ENCODE data around the gene NMNAT2. TPM values are rescaled to one million over a fixed set of nuclear protein-coding genes. Genes with fewer than 3 reads are reported as not detected.

NMNAT2 gene
- under 1 TPM; 0.05 to 0.14 TPM for total RNA-seq

GRCh38 chr1:183417772-183418491, at the start of gene NMNAT2:
NMNAT2 (minus strand) TSS chr1:183418380; CDS start chr1:183418267, 113 bp downstream.

Other genes with a start within 250 kb of the NMNAT2 start
- gene LAMC2, start 232.1 kb downstream of the NMNAT2 start, total RNA-seq = not detected
- gene SMG7, start 54.1 kb upstream of the NMNAT2 start, total RNA-seq = 10 to 100 TPM; 56.9 to 60.8 TPM
- 10 to 100 TPM; 11.7 to 12.9 TPM for gene NCF2, start 172.1 kb upstream of the NMNAT2 start, total RNA-seq
- gene ARPC5, start 217.4 kb upstream of the NMNAT2 start, total RNA-seq = 100 to 1,000 TPM; 207 to 211 TPM
- gene APOBEC4, start 234.9 kb upstream of the NMNAT2 start, total RNA-seq = not detected